Measurements from ENCODE around the gene MLH1. TPM values are rescaled to one million over a fixed set of nuclear protein-coding genes. Genes with fewer than 3 reads are reported as not detected.

The MLH1 gene
- polyA plus RNA-seq, 1 donor = 27.4 TPM

DNA sequence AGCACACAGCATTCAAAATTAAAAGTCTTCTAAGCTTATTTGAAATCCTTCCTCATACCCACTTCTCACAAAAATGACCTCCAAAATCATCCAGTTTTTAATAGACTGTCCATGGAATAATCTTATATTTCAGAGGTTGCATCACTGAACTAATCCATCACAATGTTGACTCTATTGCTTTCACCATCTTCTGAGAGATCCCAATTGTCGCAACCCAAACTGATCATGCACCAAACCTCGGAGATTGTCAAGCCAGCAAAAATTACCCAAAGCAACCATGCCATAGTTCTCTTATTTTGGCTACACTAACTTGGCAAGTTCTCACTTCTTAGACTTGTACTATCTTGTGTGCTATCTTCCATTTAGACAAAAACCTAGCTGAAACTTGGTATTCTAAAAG, 105.6 kb downstream of the MLH1 start:
- WGBS (ENCODE audit: insufficient coverage, low lambda C conversion rate) = no CpG with 5 or more reads among the region's 2 CpGs
- DNase-seq = no peak
- H3K4me3 ChIP-seq (ENCODE audit: low read length) = no peak overlapping the region
- no peaks in the 10 kb centered on the region for H3K27me3 ChIP-seq (ENCODE audit: control insufficient read depth, insufficient read depth, low read length)
- H3K9me3 ChIP-seq (ENCODE audit: control insufficient read depth, low read depth, low read length) = no peaks in the 10 kb centered on the region
- H3K36me3 ChIP-seq (ENCODE audit: control insufficient read depth, insufficient read depth, low read length) = peaks cover 2% of the 10 kb centered on the region
- H3K27ac ChIP-seq (ENCODE audit: low read length) = no peak overlapping the region
- no peaks in the 10 kb centered on the region for H3K4me1 ChIP-seq (ENCODE audit: control insufficient read depth, insufficient read depth, low read length)

DNA sequence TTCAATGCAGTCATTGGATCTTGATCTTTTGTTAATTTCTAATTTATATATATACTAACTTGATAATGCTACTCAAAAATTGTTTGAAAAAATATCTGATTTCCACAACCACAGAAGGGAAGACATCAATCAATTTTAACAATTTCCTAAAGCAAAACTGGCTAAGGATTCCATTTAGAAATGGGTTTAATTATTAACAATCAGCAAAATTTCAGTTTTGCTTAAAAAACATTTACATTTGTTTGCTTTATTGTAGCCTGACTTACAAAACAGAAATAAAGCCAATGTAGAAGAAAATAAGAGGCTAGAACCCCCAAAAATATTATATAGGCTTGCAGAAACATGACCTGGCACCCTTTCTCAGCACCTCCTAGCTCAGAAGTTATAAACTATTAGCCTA, 106.2 kb downstream of the MLH1 start:
- DNase-seq = no peak
- no peak overlapping the region for H3K27ac ChIP-seq (ENCODE audit: low read length)
- peaks cover 2% of the 10 kb centered on the region for H3K36me3 ChIP-seq (ENCODE audit: control insufficient read depth, insufficient read depth, low read length)
- H3K27me3 ChIP-seq (ENCODE audit: control insufficient read depth, insufficient read depth, low read length) = no peaks in the 10 kb centered on the region
- no peaks in the 10 kb centered on the region for H3K9me3 ChIP-seq (ENCODE audit: control insufficient read depth, low read depth, low read length)
- no peaks in the 10 kb centered on the region for H3K4me1 ChIP-seq (ENCODE audit: control insufficient read depth, insufficient read depth, low read length)
- H3K4me3 ChIP-seq (ENCODE audit: low read length) = no peak overlapping the region

DNA sequence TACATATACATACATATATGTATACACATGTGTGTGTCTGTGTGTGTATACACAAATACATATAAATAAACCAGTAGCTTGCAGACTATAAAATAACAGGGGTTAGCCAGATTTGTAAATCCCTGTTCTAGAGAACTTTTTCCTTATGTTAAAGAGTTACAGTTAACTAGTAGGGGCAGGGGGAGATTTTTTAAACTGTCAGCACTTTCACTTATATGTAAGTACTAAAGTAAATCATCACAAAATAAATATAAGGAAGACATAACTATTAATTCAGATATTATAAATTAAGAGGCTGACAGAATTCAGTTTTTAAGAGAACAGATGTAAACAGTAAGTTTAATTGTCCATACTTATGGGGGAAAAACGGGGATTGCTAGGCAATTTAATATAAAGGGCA, 107.1 kb downstream of the MLH1 start:
- no CpG with 5 or more reads among the region's 1 CpG for WGBS (ENCODE audit: insufficient coverage, low lambda C conversion rate)
- DNase-seq = no peak
- Histone ChIP-seq H3K4me3 (ENCODE audit: low read length) (no peak overlapping the region), H3K27ac (ENCODE audit: low read length) (no peak overlapping the region), H3K4me1 (ENCODE audit: control insufficient read depth, insufficient read depth, low read length) (no peaks in the 10 kb centered on the region), H3K36me3 (ENCODE audit: control insufficient read depth, insufficient read depth, low read length) (no peaks in the 10 kb centered on the region), H3K9me3 (ENCODE audit: control insufficient read depth, low read depth, low read length) (no peaks in the 10 kb centered on the region), H3K27me3 (ENCODE audit: control insufficient read depth, insufficient read depth, low read length) (no peaks in the 10 kb centered on the region)

Other genes with a start within 250 kb of the MLH1 start
- 1.0 TPM for gene DCLK3, start 229.0 kb upstream of the MLH1 start, polyA plus RNA-seq
- 10.7 TPM for gene TRANK1, start 48.5 kb upstream of the MLH1 start, polyA plus RNA-seq
- 22.8 TPM for gene EPM2AIP1, start 387 bp upstream of the MLH1 start, polyA plus RNA-seq
- gene LRRFIP2, start 181.1 kb downstream of the MLH1 start, polyA plus RNA-seq = 47.1 TPM
- gene GOLGA4, start 249.8 kb downstream of the MLH1 start, polyA plus RNA-seq = 96.9 TPM